Measurements from ENCODE around the gene PM20D2.
A peak's percentile ranks its signal among the peaks of the same experiment; 100 is the strongest.

Gene PM20D2

GRCh38 chr6:89145956-89146717, at the start of gene PM20D2:
Gene PM20D2, plus strand, starts transcription at chr6:89146055. Its CDS starts 90 bp downstream, at chr6:89146145.
- TF ChIP-seq CTCF (IDR thresholded peaks at IDR 0.05; ENCODE audit: borderline replicate concordance, control extremely low read depth, extremely low read depth, insufficient read depth, missing control alignments) = no peak
- in situ Hi-C loops (cut with MboI; ENCODE audit: low sequenced_read_pairs, unreplicated experiment) = no loop called here
- peak; percentile 86 for DNase-seq (ENCODE audit: low spot score)

GRCh38 chr6:89098461-89098860, 47.4 kb upstream of the PM20D2 start:
- in situ Hi-C loops (cut with MboI; ENCODE audit: low sequenced_read_pairs, unreplicated experiment) = no loop called here
- peak; percentile 40 for DNase-seq (ENCODE audit: low spot score)
- no peak for TF ChIP-seq CTCF (IDR thresholded peaks at IDR 0.05; ENCODE audit: borderline replicate concordance, control extremely low read depth, extremely low read depth, insufficient read depth, missing control alignments)

GRCh38 chr6:89100114-89100513, 45.7 kb upstream of the PM20D2 start:
- DNase-seq (ENCODE audit: low spot score) = no peak
- in situ Hi-C loops (cut with MboI; ENCODE audit: low sequenced_read_pairs, unreplicated experiment) = no loop called here
- TF ChIP-seq CTCF (IDR thresholded peaks at IDR 0.05; ENCODE audit: borderline replicate concordance, control extremely low read depth, extremely low read depth, insufficient read depth, missing control alignments) = no peak

- no peak for TF ChIP-seq CTCF (IDR thresholded peaks at IDR 0.05; ENCODE audit: borderline replicate concordance, control extremely low read depth, extremely low read depth, insufficient read depth, missing control alignments)
- in situ Hi-C loops (cut with MboI; ENCODE audit: low sequenced_read_pairs, unreplicated experiment) = no loop called here
- no peak for DNase-seq (ENCODE audit: low spot score)
Observed at GRCh38 chr6:89110284-89110683, 35.6 kb upstream of the PM20D2 start.

- no peak for DNase-seq (ENCODE audit: low spot score)
- in situ Hi-C loops (cut with MboI; ENCODE audit: low sequenced_read_pairs, unreplicated experiment) = no loop called here
- TF ChIP-seq CTCF (IDR thresholded peaks at IDR 0.05; ENCODE audit: borderline replicate concordance, control extremely low read depth, extremely low read depth, insufficient read depth, missing control alignments) = no peak
Observed at GRCh38 chr6:89111933-89112332, 33.9 kb upstream of the PM20D2 start.

GRCh38 chr6:89116702-89117101, 29.2 kb upstream of the PM20D2 start:
- DNase-seq (ENCODE audit: low spot score) = no peak
- no peak for TF ChIP-seq CTCF (IDR thresholded peaks at IDR 0.05; ENCODE audit: borderline replicate concordance, control extremely low read depth, extremely low read depth, insufficient read depth, missing control alignments)
- in situ Hi-C loops (cut with MboI; ENCODE audit: low sequenced_read_pairs, unreplicated experiment) = no loop called here
